GM23248 (cell line): Measurements from ENCODE around the gene ABCA1. TPM values are rescaled to one million over a fixed set of nuclear protein-coding genes. Genes with fewer than 3 reads are reported as not detected.
A peak's percentile ranks its signal among the peaks of the same experiment; 100 is the strongest.
"Not testable (repeated sequence)": the region's sequence is repeated elsewhere in the genome, so short reads cannot be mapped to it uniquely, and the experiment has no call there.

ENCODE experiments used
- DNase-seq: peaks from one replicate; pipeline ENCODE4 v3.0.0-alpha.2; 2015
- H2AFZ ChIP-seq: fragments of 200-600 bp; sonication (generic); 2 replicates; pipeline ENCODE4 v1.6.1; 2016; ENCODE audit warnings: antibody characterized with exemption
- H3F3A ChIP-seq: fragments of 200-600 bp; sonication (generic); 2 replicates; pipeline ENCODE4 v1.6.1; 2016; ENCODE audit warnings: mild to moderate bottlenecking, antibody characterized with exemption, mixed run types; ENCODE audit not compliant: insufficient read depth
- H3K27ac ChIP-seq: fragments of 200-600 bp; sonication (generic); 2 replicates; pipeline ENCODE4 v1.5.1; 2016; ENCODE audit warnings: mild to moderate bottlenecking
- H3K27me3 ChIP-seq: fragments of 200-600 bp; sonication (generic); replicated peaks from 2 replicates; pipeline ENCODE4 v1.6.1; 2016; ENCODE audit warnings: mild to moderate bottlenecking; ENCODE audit not compliant: insufficient read depth
- H3K36me3 ChIP-seq: fragments of 200-600 bp; sonication (generic); 2 replicates; pipeline ENCODE4 v1.6.1; 2016; ENCODE audit warnings: low read depth, mild to moderate bottlenecking
- H3K4me1 ChIP-seq: fragments of 200-600 bp; sonication (generic); 2 replicates; pipeline ENCODE4 v1.6.1; 2016; ENCODE audit warnings: mild to moderate bottlenecking; ENCODE audit not compliant: insufficient read depth
- H3K4me2 ChIP-seq: fragments of 200-600 bp; sonication (generic); one replicate; pipeline ENCODE4 v1.6.1; 2016; ENCODE audit warnings: mild to moderate bottlenecking; ENCODE audit not compliant: unreplicated experiment
- H3K4me3 ChIP-seq: fragments of 200-600 bp; sonication (generic); 2 replicates; pipeline ENCODE4 v1.5.1; 2016; ENCODE audit warnings: mild to moderate bottlenecking
- H3K79me2 ChIP-seq: fragments of 200-600 bp; sonication (generic); 2 replicates; pipeline ENCODE4 v1.6.1; 2016; ENCODE audit warnings: mild to moderate bottlenecking; ENCODE audit not compliant: insufficient read depth
- H3K9ac ChIP-seq: fragments of 200-600 bp; sonication (generic); 2 replicates; pipeline ENCODE4 v1.6.1; 2016; ENCODE audit warnings: mild to moderate bottlenecking
- H3K9me2 ChIP-seq: fragments of 200-600 bp; sonication (generic); 2 replicates; pipeline ENCODE4 v1.6.1; 2016; ENCODE audit warnings: mixed run types, mild to moderate bottlenecking, moderate library complexity; ENCODE audit not compliant: insufficient read depth
- H3K9me3 ChIP-seq: fragments of 200-600 bp; sonication (generic); one replicate; pipeline ENCODE4 v1.6.1; 2017; ENCODE audit warnings: low read depth
- H4K20me1 ChIP-seq: fragments of 200-600 bp; sonication (generic); 2 replicates; pipeline ENCODE4 v1.6.0; 2016; ENCODE audit not compliant: insufficient read depth
- EZH2 ChIP-seq: fragments of 200-600 bp; sonication (generic); IDR thresholded peaks from 2 replicates; pipeline ENCODE4 v1.6.1; 2018; ENCODE audit warnings: antibody characterized with exemption, mild to moderate bottlenecking; ENCODE audit not compliant: insufficient read depth, poor library complexity, severe bottlenecking
- EZH2phosphoT487 ChIP-seq: fragments of 200-600 bp; sonication (generic); IDR thresholded peaks from 2 replicates; pipeline ENCODE4 v1.6.1; 2018; ENCODE audit warnings: antibody characterized with exemption, moderate library complexity, mild to moderate bottlenecking, low read depth; ENCODE audit not compliant: insufficient read depth
- WGBS, 2 experiments: methylation state at CpG; one replicate each; pipeline ENCODE4 v1.1.6; 2015 to 2017; ENCODE audit warnings: low lambda C conversion rate in 2 of 2, low coverage in 1 of 2; ENCODE audit errors: missing lambda C conversion rate in 2 of 2; 5-methylcytosine and 5-hydroxymethylcytosine counted together
- in situ Hi-C: fragments of 300-500 bp; cut with MboI; formaldehyde crosslinking; loops from 2 replicates; pipeline ENCODE4 v1.15.0; 2020
- polyA plus RNA-seq: library from polyadenylated mRNA; unstranded; fragments of >200 nt; fragmentation: Nextera tagmentation; extraction: Ambion mirVana; gene quantifications from 2 replicates; pipeline ENCODE4 v1.2.1, GENCODE V29; 2016
- total RNA-seq: library from RNA; depleted of rRNA; stranded (reverse); fragments of >200 nt; shearing (Covaris generic); gene quantifications from 2 replicates; pipeline ENCODE4 v1.2.3, GENCODE V29; 2014

The ABCA1 gene
- total and polyA plus RNA-seq, 2 experiments from 2014 or later, result 6.8 to 15.9 TPM

DNA sequence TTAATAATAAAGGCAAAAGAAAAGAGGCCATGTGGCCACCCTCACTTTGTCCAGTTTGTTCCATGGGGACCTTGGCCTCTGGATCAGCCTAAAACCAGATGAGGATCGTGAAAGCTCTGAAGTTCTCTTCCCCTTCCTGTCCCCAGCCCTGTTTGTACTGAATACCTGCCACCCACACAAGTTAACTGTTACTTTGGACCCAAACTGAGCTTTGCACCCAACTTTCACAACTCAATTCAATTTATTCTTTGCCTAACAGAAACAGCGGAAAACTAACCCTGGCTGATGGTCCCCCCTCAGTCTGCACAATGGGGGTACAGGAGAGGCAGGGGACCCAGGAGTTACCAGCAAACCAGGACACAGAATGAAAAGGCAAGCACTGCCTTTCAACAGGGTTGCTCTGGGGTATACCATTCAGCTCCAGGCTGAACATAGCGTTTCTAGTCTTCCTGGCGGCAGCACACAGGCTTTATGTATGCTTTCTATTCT lies 28.2 kb downstream of the ABCA1 start:
- in situ Hi-C loops, result no loop called here

DNA sequence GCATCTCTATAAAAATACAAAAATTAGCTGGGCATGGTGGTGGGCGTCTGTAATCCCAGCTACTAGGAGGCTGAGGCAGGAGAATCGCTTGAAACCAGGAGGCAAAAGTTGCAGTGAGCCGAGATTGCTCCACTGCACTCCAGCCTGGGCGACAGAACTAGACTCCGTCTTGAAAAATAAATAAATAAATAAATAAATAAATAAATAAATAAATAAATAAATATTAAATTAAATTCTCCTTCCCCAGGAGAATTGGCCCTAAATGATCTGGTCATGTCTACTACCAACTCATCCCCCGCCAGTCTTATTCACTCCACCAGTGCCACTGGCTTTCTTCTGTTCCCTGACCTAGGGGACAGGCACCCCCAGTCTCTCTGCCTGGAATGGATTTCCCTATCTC lies 29.6 kb downstream of the ABCA1 start:
- H3K9ac ChIP-seq, H3K36me3 ChIP-seq, H4K20me1 ChIP-seq, H3K27me3 ChIP-seq, H3K9me2 ChIP-seq, H3K79me2 ChIP-seq, H3K4me2 ChIP-seq, H3K4me3 ChIP-seq, H2AFZ ChIP-seq, H3K9me3 ChIP-seq, H3K27ac ChIP-seq, in situ Hi-C loops, DNase-seq: not testable (repeated sequence)
- 95 to 99% methylated on average over 6 of the region's 6 CpGs for WGBS, 2 experiments
- Histone ChIP-seq H3K4me1 (peaks cover 15% of the 10 kb centered on the region), H3F3A (peaks cover 20% of the 10 kb centered on the region)

More for the DNA sequence above, 28.2 kb downstream of the ABCA1 start:
- Histone ChIP-seq H4K20me1 (no peaks in the 10 kb centered on the region), H3K27ac (no peak overlapping the region), H3K79me2 (no peaks in the 10 kb centered on the region), H3K4me1 (peaks cover 14% of the 10 kb centered on the region), H3K9me2 (no peaks in the 10 kb centered on the region), H3K4me2 (no peak overlapping the region), H3K9me3 (no peaks in the 10 kb centered on the region), H3F3A (peaks cover 17% of the 10 kb centered on the region), H3K4me3 (no peak overlapping the region), H2AFZ (no peak overlapping the region), H3K27me3 (no peaks in the 10 kb centered on the region), H3K9ac (no peak overlapping the region), H3K36me3 (no peaks in the 10 kb centered on the region)
- TF ChIP-seq EZH2phosphoT487, result no peak
- no peak for TF ChIP-seq EZH2
- DNase-seq, result no peak
- 79 to 83% methylated on average over 4 of the region's 4 CpGs for WGBS, 2 experiments

DNA sequence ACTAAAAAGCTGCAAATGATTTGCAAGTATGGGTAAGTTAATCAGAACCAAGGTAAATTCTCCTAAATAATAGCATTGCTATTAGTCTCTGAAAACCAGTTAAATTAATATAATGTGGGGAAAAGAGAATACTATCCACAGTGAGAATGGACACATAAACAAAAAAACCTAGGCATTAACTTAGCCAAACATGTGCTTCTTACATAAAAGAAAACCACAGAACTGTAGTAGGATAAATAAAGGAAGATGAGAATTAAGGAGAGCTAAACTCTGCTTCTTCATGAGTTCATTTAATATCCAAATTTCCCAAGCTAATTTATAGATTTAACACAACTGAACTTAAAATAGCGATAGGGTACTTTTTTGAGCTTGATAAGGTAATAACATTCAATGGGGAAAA lies 31.8 kb downstream of the ABCA1 start:
- H3K9me2 ChIP-seq, result no peaks in the 10 kb centered on the region
- H3K4me1 ChIP-seq, result peaks cover 15% of the 10 kb centered on the region
- TF ChIP-seq EZH2phosphoT487 (no peak), EZH2 (no peak)
- H3K4me3 ChIP-seq, result 0 out of 2 replicates have a peak overlapping the region, but pooled peaks have one; percentile 1
- no peaks in the 10 kb centered on the region for H3K36me3 ChIP-seq
- H3K4me2 ChIP-seq, result no peak overlapping the region
- H2AFZ ChIP-seq, result no peak overlapping the region
- H4K20me1 ChIP-seq, result no peaks in the 10 kb centered on the region
- no peak for DNase-seq
- in situ Hi-C loops, result no loop called here
- no peaks in the 10 kb centered on the region for H3K9me3 ChIP-seq
- H3K27me3 ChIP-seq, result no peaks in the 10 kb centered on the region
- no peak overlapping the region for H3K9ac ChIP-seq
- peak overlapping the region; percentile 68 for H3K27ac ChIP-seq
- peaks cover 4% of the 10 kb centered on the region; the same call in 1 of the 2 replicates for H3K79me2 ChIP-seq
- WGBS, 2 experiments, result 59 to 63% methylated on average over 1 of the region's 1 CpG
- peaks cover 20% of the 10 kb centered on the region for H3F3A ChIP-seq

DNA sequence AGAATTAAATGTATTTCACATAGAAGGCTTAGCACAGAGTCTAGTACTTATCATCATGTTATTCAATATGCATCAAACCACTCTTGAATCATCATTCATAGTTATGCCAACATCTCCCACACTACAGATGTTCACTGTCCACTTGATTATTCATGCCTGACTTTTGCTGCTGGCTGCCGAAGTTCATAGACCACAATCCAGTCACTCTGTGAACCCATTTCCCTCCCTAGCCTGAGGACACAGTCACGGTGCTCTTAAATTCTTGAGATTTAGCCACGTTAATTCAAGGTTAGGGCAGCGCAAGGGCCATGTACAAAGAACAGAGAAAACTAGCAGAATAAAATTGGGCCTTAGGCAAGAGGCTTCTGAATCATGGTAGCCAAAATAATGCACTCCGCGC lies 32.4 kb downstream of the ABCA1 start:
- DNase-seq, result peak; percentile 94
- 43 to 45% methylated on average over 6 of the region's 6 CpGs for WGBS, 2 experiments
- no peaks in the 10 kb centered on the region for H3K36me3 ChIP-seq
- H3K4me3 ChIP-seq, result 0 out of 2 replicates have a peak overlapping the region, but pooled peaks have one; percentile 1
- peak overlapping the region; percentile 68 for H3K27ac ChIP-seq
- no peak overlapping the region for H3K9ac ChIP-seq
- in situ Hi-C loops, result no loop called here
- peaks cover 20% of the 10 kb centered on the region for H3F3A ChIP-seq
- no peaks in the 10 kb centered on the region for H3K27me3 ChIP-seq
- TF ChIP-seq EZH2 (no peak), EZH2phosphoT487 (0 out of 2 replicates have a peak, but pooled peaks have one; percentile 33)
- H2AFZ ChIP-seq, result no peak overlapping the region
- H3K79me2 ChIP-seq, result peaks cover 4% of the 10 kb centered on the region; the same call in 1 of the 2 replicates
- H3K9me3 ChIP-seq, result no peaks in the 10 kb centered on the region
- H3K9me2 ChIP-seq, result no peaks in the 10 kb centered on the region
- peak overlapping the region; percentile 54 for H3K4me2 ChIP-seq
- H3K4me1 ChIP-seq, result peaks cover 15% of the 10 kb centered on the region
- H4K20me1 ChIP-seq, result no peaks in the 10 kb centered on the region

DNA sequence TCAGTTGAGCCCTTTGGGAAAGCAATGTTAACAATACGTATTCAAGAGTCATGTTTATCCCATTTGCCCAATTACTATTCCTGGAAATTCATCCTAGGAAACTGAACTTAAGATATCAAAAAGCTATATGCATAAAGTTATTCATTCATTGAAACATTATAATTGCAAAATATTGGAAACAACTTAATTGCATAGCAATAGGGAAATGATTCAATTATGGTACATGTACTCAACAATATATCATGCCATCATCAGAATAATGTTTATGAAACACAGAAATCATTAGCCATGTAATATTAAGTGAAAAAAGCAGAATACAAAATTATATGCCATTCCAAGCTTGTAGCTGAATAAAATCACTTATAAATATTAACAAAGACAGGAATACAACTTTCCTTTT lies 35.3 kb downstream of the ABCA1 start:
- H3K36me3 ChIP-seq, result no peaks in the 10 kb centered on the region
- in situ Hi-C loops, result no loop called here
- no peak overlapping the region for H2AFZ ChIP-seq
- H3K79me2 ChIP-seq, result peaks cover 4% of the 10 kb centered on the region; the same call in 1 of the 2 replicates
- no peak overlapping the region for H3K4me2 ChIP-seq
- H3K9me3 ChIP-seq, result no peaks in the 10 kb centered on the region
- H3K27me3 ChIP-seq, result no peaks in the 10 kb centered on the region
- no peak overlapping the region for H3K9ac ChIP-seq
- peaks cover 20% of the 10 kb centered on the region for H3F3A ChIP-seq
- no peak overlapping the region for H3K27ac ChIP-seq
- H3K9me2 ChIP-seq, result no peaks in the 10 kb centered on the region
- peaks cover 15% of the 10 kb centered on the region for H3K4me1 ChIP-seq
- H3K4me3 ChIP-seq, result no peak overlapping the region
- no peak for TF ChIP-seq EZH2
- TF ChIP-seq EZH2phosphoT487, result no peak
- no peak for DNase-seq
- no peaks in the 10 kb centered on the region for H4K20me1 ChIP-seq
- 87 to 88% methylated on average over 1 of the region's 1 CpG for WGBS, 2 experiments
